OCI-M2 (cell line): Measurements from ENCODE around the gene CHRNE.

Experiments used
- DNase-seq: peaks from one replicate; lab custom pipeline; 2025; ENCODE audit not compliant: unreplicated experiment; lab: John Stamatoyannopoulos, UW

Gene CHRNE

GRCh38 chr17:4903051-4903818, at the start of gene CHRNE:
Gene CHRNE, minus strand, starts transcription at chr17:4903098. Its CDS starts 35 bp downstream, at chr17:4903063.
- DNase-seq, result no peak

GRCh38 chr17:4951486-4951885, 48.6 kb upstream of the CHRNE start:
- no peak for DNase-seq

GRCh38 chr17:4950746-4951204, 47.9 kb upstream of the CHRNE start, which contains the start of gene ENO3:
Gene ENO3, plus strand, starts transcription at chr17:4951119. Its CDS starts 711 bp downstream, at chr17:4951830.
- DNase-seq, result no peak

- no peak for DNase-seq
Observed at GRCh38 chr17:4950075-4950745, 47.3 kb upstream of the CHRNE start.

GRCh38 chr17:4949321-4950074, 46.6 kb upstream of the CHRNE start:
- no peak for DNase-seq

GRCh38 chr17:4948931-4949320, 46.0 kb upstream of the CHRNE start:
- DNase-seq, result no peak

GRCh38 chr17:4948166-4948930, 45.5 kb upstream of the CHRNE start, which contains the start of gene PFN1:
Gene PFN1, minus strand, starts transcription at chr17:4948530. Its CDS starts 136 bp downstream, at chr17:4948394.
- no peak for DNase-seq

GRCh38 chr17:4947411-4948165, 44.7 kb upstream of the CHRNE start:
- no peak for DNase-seq

- no peak for DNase-seq
Observed at GRCh38 chr17:4947010-4947410, 44.1 kb upstream of the CHRNE start.

GRCh38 chr17:4946312-4946976, 43.5 kb upstream of the CHRNE start:
- no peak for DNase-seq

- no peak for DNase-seq
Observed at GRCh38 chr17:4945944-4946280, 43.0 kb upstream of the CHRNE start.

GRCh38 chr17:4945176-4945943, 42.5 kb upstream of the CHRNE start:
- DNase-seq, result no peak

- no peak for DNase-seq
Observed at GRCh38 chr17:4944554-4945175, 41.8 kb upstream of the CHRNE start.

GRCh38 chr17:4944163-4944553, 41.3 kb upstream of the CHRNE start:
- DNase-seq, result no peak

- no peak for DNase-seq
Observed at GRCh38 chr17:4942760-4943508, 40.0 kb upstream of the CHRNE start.

GRCh38 chr17:4941319-4941610, 38.4 kb upstream of the CHRNE start:
- DNase-seq, result no peak

- DNase-seq, result no peak
Observed at GRCh38 chr17:4940555-4941318, 37.8 kb upstream of the CHRNE start.
